DMS153 (cell line): Measurements from ENCODE around the gene SETD2.
"Not testable (repeated sequence)": the region's sequence is repeated elsewhere in the genome, so short reads cannot be mapped to it uniquely, and the experiment has no call there.

Experiments used
- DNase-seq: peaks from one replicate; lab custom pipeline; 2025; lab: John Stamatoyannopoulos, UW

Gene SETD2

DNA sequence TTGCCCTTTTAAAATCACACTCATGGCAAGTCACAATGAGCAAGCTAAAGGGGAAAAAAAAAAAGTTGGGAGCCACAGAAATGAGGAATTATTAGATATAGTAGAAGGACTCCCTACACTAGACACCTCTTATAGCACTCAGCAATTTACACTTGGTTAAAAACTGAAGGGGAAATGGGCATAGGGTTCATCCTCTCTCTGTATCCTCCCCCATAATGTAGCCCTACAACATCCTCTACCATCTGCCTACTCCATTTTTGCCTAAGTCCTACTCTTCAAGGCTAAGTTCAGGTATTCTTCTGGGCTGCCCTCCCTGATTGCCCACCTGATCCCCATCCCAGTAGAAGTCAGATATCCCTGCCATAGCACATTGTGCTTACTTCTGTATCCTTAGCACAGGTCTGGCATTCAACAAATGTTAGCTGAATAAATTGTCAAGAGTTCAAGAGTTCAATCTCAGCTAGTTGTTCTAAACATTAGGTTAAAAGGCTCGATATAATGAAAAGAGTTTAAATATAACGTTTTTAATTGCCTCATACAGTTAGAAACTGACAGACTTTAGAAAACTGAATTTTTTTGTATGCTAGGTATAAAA, 14.5 kb downstream of the SETD2 start:
- DNase-seq: no peak

DNA sequence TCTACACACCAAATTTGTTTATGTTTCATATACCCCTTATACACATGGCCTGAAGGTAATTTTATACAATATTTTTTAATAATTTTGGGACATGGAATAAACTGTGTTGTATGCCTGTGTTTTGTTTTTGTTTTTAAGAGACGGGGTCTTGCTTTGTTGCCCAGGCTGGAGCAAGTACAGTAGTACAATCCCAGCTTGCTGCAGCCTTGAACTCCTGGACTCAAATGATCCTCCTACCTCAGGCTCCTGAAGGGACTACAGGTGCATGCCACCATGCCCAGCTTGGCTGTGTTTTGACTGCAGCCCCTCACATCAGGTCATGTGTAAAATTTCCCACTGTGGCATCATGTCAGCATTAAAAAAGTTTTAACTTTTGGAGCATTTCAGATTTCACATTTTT, 18.6 kb downstream of the SETD2 start:
- no peak for DNase-seq

DNA sequence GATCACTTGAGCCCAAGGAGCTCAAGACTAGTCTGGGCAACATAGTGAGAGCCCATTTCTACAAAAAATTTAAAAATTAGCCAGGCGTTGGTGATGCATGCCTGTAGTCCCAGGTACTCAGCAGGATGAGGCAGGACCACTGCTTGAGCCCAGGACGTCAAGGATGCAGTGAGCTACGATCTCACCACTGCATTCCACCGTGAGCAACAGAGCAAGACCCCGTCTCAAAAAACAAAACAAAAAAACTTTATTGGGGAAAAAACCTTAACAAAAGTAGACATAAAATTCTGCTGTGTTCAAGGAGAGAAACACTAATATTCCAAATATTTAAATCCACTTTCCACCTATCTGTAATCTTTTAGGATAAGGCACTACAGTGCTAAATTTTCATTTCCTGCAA, 20.8 kb downstream of the SETD2 start:
- DNase-seq: no peak

DNA sequence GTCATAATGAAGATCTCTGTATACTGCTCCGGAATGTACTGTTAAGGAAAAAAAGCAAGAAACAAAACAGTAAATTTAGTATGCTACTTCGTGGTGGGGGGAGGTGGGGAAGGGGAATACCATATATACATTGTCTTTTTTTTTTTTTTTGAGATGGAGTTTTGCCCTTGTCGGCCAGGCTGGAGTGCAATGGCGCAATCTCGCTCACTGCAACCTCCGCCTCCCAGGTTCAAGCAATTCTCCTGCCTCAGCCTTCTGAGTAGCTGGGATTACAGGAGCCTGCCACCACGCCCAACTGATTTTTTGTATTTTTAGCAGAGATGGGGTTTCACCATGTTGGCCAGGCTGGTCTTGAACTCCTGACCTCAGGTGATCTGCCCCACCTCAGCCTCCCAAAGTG, 21.4 kb downstream of the SETD2 start:
- not testable (repeated sequence) for DNase-seq

DNA sequence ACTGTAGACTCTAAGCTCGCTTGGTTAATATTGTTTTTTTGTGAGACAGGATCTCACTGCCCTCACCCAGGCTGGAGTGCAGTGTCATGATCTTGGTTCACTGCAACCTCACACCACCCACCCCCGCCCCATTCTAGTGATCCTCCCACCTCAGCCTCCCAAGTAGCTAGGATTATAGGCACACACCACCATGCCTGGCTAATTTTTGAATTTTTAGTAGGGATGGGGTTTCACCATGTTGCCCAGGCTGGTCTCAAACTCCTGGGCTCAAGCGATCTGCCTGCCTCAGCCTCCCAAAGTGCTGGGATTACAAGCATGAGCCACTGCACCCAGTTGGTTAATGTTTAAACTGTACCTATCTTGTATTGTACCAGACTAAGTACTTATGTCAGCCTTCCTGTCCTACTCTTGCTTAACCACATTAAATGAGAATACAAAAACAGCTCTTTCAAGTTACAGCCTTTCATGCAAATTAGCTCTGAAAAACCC, 22.9 kb downstream of the SETD2 start:
- not testable (repeated sequence) for DNase-seq

DNA sequence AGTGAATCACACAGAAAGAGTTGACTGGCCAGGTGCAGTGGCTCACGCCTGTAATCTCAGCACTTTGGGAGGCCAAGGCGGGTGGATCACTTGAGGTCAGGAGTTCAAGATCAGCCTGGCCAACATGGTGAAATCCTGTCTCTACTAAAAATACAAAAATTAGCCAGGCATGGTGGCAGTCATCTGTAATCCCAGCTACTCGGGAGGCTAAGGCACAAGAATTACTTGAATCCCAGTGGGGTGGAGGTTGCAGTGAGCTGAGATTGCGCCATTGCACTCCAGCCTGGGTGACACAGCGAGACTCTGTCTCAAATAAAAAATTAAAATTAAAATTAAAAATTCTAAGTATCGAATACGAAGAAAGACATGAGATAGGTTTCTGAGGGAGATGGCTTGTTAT, 23.4 kb downstream of the SETD2 start:
- DNase-seq: not testable (repeated sequence)

DNA sequence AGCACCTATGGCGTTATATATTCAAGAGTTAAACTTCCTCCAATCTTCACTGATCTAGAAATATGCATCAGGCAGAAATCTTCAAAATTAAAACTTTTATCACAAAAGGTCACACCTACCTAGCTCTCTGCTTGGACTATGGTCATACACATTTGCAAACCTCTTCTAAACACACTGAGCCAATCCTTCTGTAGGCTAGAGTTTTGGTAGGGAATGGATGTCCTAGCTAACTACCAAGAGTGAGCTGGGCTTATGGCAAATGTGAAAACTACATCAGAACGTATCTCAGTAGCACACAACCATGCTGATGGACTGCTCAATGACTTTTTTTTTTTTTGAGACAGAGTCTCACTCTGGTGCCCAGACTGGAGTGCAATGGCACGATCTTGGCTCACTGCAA, 29.6 kb downstream of the SETD2 start:
- DNase-seq: no peak

DNA sequence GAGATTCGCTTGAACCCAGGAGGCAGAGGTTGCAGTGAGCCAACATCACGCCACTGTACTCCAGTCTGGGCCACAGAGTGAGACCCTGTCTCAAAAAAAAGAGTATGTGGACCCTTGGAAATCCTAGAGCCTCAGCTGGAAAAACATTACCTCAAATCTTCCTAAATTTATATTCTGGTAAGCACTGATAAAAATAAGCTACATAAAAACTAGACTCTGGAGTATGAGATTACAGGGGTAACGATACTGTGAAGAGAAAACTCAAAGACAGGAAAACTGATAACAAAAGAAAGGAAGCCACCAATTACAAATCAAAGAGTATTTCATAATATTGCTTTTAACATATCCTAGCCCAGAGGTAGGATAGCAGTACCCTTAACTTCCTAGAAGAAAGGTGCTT, 30.3 kb downstream of the SETD2 start:
- no peak for DNase-seq

DNA sequence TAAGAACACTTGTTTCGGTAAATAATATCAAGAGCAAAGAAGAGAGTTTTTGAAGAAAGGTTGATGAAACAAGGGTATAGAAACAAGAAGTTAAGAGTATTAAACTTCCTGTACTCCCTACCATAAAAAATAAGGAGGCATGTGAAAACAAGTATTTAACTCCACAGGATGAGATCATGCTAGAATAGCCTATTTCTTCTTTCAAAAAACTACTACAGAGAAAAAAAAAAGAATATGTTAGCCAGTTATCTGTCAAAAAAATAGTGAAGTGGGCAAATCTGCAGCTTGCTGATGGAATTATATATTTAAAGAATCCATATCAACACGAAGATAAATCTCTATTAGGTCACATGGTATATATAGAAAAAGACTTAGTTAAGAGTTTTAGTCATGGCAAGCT, 33.4 kb downstream of the SETD2 start:
- no peak for DNase-seq

DNA sequence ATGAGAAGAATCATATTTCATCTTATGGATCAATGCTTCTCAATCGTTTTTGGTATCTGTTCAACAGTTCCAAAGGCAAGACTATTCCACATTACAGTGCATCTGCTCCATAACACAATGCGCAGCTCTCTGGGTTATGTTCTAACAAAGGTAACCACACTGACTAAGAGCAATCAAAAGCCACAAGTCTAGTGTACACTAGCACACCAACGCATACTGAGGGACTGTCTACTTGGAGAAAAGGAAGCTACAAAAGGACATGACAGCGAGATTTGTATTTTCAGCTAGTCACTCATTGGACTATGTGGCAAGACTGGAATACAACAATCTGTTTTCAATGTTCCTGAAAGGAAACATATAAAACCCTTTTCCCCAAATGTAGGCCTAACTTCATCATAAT, 35.8 kb downstream of the SETD2 start:
- DNase-seq: no peak

DNA sequence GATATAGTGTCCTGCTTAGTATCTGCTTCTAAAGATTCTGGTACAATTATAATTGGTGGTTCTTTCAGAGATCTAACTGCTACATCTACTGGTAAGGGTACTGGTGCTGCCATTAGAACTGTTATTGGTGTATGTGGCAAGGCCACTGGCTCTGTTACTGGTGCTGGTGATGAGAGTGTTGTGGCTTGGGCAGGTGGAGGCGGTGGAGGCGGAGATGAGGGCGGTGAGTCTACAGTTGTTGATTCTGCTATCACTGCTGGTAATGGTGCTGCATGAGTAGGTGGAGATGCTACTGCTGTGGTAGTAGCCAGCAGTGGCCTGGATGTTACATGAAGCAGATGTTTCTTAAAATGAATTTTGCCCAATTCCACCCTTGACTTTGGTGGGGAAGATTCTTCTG, 40.1 kb downstream of the SETD2 start:
- DNase-seq: no peak

DNA sequence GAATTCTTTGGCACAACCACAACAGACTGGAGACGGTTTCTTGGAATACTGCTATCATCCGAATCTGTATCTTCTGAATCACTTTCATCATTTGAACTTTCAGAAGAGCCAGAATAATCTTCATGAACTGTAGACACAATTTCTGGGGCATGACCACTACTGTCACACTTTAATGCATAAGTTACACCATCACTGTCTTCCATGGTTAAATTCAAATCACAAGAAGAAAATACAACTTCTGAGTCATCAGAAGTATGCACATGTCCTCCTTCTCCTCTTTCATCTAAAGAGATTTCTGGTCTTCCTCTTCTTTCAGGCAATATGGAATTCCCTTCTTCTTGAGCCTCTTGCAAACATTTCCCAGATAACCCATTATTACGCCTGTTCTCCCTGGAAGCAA, 42.5 kb downstream of the SETD2 start:
- no peak for DNase-seq

DNA sequence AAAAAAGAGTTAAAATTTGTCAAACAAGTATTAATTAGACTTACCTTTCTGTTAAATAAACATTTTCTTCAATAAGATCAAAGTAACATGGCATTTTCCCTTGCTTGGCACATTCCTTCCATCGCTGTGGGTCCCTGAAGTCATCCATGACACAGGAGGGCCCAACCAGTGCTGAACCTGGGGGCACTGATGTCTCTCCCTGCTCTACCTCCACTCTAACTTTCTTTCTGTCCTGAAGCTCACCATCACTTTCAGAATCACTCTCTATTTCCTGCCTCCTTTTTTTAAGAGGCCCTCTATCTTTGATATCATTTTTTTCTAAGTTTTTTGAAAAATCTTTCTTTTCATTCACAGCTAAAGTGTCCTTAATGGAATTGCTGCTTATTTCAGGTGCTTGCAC, 43.8 kb downstream of the SETD2 start:
- DNase-seq: no peak

DNA sequence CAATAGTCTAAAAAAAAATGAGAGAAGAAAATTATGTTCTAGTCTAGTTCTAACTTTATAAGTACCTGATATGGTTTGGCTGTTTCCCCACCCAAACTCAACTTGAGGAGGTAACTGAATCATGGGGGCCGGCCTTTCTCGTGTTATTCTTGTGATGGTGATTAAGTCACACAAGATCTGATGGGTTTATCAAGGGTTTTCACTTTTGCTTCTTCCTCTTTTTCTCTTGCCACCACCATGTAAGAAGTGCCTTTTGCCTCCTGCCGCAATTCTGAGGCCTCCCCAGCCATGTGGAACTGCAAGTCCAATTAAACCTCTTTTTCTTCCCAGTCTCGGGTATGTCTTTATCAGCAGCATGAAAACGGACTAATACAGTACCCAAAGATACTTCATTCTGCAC, 44.5 kb downstream of the SETD2 start:
- not testable (repeated sequence) for DNase-seq

DNA sequence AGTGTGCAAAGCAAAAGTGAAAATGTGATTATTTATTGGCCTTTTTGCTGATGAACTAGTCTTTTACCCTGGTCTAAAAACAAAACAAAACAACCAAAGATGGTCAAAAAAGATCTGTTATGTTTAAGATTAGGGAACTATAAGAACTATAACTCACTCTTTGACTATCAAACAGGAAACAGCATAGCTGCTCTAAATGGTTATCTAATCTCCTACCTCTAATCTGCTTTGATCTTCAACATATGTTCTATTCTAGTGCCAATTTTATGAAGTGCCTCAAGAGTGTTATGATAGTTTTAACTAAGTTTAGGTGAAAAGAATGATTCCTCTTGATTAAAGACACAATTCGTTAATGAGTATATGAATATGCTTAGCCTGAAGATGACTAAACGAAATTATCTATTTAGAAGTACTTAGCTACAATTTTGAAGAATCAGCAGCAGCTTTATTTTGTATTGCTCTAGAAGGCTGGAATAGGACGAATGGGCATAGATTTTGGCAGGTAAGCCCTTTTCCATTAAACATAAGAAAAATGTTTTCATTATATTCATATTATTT, 46.0 kb downstream of the SETD2 start:
- no peak for DNase-seq

DNA sequence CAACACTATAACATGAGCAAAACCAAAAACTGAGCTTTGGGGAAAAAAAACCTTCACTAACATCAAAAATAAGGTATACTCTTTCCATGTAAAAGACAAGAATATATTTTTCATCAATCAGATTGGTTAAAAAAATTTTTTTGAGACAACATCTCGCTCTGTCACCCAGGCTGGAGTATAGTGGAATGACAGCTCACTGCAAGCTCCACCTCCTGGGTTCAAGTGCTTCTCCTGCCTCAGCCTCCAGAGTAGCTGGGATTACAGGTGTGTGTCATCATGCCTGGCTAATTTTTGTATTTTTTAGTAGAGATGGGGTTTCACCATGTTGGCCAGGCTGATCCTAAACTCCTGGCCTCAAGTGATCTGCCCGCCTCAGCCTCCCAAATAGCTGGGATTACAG, 48.4 kb downstream of the SETD2 start:
- not testable (repeated sequence) for DNase-seq

DNA sequence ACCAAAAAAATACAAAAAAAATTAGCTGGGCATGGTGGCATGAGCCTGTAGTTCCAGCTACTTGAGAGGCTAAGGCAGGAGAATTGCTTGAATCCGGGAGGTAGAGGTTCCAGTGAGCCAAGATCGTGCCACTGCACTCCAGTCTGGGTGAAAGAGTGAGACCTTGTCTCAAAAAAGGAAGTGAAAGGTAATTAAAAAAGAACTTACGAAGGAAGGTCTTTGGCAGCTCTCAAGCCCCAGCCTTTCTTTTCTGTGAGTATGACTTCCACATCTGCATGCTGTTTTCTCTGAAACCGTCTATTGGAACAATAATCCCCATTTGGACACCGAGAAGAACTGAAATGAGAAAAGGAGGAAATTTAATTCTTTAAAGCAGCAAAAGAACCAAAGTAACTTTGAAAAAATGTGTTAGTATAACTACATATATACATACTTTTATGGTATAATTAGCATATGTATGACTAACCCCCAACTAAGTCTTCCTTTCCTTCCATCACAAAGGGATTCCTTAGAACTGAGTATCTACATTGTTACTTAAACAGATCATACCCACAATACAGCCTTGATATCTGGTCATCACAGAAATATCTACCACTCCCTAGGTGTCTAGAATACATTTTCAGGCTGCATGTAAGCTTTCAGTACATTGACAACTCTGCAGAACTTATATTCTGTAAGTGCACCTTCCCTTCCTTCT, 50.1 kb downstream of the SETD2 start:
- no peak for DNase-seq

DNA sequence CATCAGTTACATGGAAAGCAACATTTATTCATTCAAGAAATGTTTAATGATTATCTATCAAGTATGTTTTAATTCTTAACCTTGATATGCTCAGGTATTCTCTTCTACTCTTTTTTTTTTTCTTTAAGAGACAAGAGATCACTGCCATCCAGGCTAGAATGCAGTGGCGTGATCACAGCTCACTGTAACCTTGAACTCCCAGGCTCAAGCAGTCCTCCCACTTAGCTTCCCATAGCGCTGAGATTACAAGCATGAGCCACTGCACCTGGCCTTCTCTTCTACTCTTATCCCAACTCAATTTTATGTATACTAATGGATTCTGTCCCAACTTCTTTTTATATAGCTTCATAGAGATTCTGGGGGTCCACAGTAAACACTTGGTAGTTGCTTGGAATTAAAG, 50.9 kb downstream of the SETD2 start:
- no peak for DNase-seq

DNA sequence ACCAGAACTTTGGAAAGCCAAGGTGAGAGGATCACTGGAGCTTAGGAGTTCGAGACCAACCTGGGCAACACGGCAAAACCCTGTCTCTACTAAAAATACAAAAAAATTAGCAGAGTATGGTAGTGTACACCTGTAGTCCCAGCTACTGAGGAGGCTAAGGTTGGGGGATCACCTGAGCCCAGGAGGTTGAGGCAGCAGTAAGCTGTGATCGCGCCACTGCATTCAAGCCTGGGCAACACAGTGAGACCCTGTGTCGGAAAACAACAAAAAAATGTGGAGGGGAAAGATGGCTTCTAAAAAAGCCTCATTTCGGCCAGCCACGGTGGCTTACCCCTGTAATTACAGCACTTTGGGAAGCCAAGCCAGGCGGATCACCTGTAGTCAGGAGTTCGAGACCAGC, 54.5 kb downstream of the SETD2 start:
- no peak for DNase-seq

DNA sequence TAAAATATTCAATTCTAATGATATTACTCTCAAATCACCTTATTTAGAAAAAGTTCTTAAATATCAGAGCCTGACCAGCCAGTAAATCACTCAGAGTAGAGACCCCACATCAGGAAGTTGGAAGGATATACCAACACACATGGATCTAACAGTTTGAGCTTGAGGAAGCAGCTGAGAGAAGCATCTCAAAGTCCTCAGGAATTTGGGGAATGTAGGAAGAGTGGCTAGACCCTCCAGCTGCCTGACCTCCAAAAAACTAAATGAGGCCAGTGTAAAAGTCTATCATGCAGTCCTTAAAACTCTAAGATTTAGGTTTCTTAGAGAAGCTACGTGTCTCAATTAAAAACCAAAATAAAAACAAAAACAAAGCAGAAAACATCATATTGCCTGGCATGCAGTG, 55.4 kb downstream of the SETD2 start:
- no peak for DNase-seq

DNA sequence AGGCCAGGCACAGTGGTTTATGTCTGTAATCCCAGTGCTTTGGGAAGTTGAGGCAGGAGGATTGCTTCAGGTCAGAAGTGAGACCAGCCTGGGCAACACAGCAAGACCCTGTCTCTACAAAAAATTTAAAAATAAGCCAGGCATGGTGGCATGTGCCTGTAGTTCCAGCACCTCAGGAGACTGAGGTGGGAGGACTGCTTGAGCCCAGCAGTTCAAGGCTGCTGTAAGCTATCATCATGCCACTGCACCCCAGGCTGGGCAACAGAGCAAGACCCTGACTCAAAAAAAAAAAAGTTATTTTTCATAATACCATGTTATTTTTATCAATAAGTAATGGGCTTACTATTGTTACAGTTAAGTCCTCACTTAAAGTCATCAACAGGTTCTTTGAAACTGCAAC, 59.7 kb downstream of the SETD2 start:
- no peak for DNase-seq

DNA sequence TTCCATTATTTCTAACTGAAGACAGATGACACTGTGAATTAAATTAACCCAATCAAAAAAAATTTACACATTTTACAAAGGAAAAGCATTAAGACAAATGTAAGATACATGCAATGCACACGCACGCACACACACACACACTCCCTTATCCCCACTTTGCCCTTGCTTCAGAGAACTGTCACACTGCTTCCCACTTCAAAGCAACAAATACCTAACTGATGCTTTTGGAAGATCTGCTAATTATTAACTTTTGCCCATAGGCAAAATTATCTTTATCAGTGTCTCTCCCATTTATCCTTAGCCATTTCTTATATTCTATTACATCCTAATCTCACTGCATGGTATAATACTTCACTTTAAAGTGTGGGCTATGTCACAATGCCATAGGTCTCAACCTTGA, 60.3 kb downstream of the SETD2 start:
- no peak for DNase-seq

DNA sequence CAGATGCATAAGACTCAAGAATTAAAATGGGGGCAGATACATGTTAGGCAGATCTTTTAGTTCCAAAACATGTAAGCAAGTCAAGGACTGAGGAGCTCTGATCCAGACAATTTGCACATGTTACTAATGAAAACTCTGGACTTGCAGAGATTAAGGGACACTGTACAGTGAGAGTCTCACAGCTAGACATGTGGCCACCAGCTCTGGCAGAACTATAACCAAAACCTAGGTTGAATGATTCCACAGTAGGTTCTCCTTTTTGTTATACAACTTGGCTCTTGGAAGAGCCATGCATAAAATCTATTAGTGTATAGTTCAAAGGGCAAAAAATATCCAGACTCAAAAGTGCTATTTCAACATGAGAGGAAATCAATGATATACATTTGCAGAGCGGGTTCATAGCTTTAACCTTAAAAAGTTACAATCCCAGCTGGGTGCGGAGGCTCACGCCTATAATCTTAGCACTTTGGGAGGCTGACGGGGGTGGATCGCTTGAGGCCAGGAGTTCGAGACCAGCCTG, 61.8 kb downstream of the SETD2 start:
- DNase-seq: no peak

DNA sequence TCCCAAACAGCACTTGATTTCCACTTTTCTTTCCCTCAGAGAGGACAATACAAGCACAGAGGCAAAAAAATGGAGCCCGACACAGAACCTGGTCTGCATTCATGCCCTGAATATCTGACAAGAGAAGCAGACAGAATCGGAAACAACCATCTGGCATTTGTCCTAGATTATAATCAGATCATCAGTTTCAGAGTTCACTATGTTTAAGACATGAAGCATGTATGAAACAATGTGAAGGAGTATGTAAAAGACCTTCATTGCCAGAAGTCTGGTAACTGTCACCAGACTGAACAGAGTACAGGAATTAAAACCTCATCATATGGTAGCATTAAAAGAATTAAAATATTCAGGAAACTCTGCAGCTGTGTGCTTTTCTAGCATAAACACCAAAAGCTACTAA, 65.0 kb downstream of the SETD2 start:
- no peak for DNase-seq
